SU-DHL-6 (cell line): ENCODE measurements around the gene NHSL2.

Experiments
- H2AFZ ChIP-seq: fragments of 200-600 bp; sonication (generic); 2 replicates; pipeline ENCODE4 v1.6.1; 2014; ENCODE audit warnings: low read depth, mild to moderate bottlenecking, moderate library complexity, mixed read lengths, antibody characterized with exemption, low read length; ENCODE audit not compliant: severe bottlenecking
- H3F3A ChIP-seq: fragments of 200-600 bp; shearing (Covaris generic); 2 replicates; pipeline ENCODE4 v1.6.0; 2016; ENCODE audit warnings: antibody characterized with exemption, mild to moderate bottlenecking; ENCODE audit not compliant: insufficient read depth
- H3K27ac ChIP-seq: fragments of 200-600 bp; sonication (generic); 2 replicates; pipeline ENCODE4 v1.5.1; 2016; ENCODE audit warnings: low read depth, mild to moderate bottlenecking, low read length, moderate library complexity, mixed read lengths
- H3K27me3 ChIP-seq: fragments of 200-600 bp; sonication (generic), shearing (Covaris generic); 2 replicates; pipeline ENCODE4 v1.6.0; 2014; ENCODE audit warnings: mild to moderate bottlenecking, low read length
- H3K36me3 ChIP-seq: fragments of 200-600 bp; sonication (generic); 2 replicates; pipeline ENCODE4 v1.6.1; 2014; ENCODE audit warnings: mild to moderate bottlenecking, low read length, mixed read lengths
- H3K4me2 ChIP-seq: fragments of 300-600, 200-600 bp; shearing (Covaris generic), sonication (generic); 2 replicates; pipeline ENCODE4 v1.6.0; 2014; ENCODE audit warnings: low read length, low read depth, mild to moderate bottlenecking; ENCODE audit not compliant: poor library complexity, severe bottlenecking
- H3K4me3 ChIP-seq: fragments of 200-600 bp; sonication (generic); 2 replicates; pipeline ENCODE4 v1.5.1; 2014; ENCODE audit warnings: antibody characterized with exemption, low read length, mild to moderate bottlenecking, mixed read lengths; ENCODE audit not compliant: insufficient read depth, poor library complexity, severe bottlenecking
- H3K79me2 ChIP-seq: fragments of 200-600 bp; sonication (generic); 2 replicates; pipeline ENCODE4 v1.6.1; 2014; ENCODE audit warnings: mild to moderate bottlenecking, low read length, moderate library complexity; ENCODE audit not compliant: insufficient read depth
- H3K9ac ChIP-seq: fragments of 200-600 bp; sonication (generic); 2 replicates; pipeline ENCODE4 v1.7.0; 2014; ENCODE audit warnings: mild to moderate bottlenecking, low read length
- H3K9me2 ChIP-seq: fragments of 200-600 bp; sonication (generic); replicated peaks from 2 replicates; pipeline ENCODE4 v1.6.1; 2014; ENCODE audit warnings: low read length; ENCODE audit not compliant: insufficient read depth
- H3K9me3 ChIP-seq: fragments of 200-600 bp; sonication (generic); 2 replicates; pipeline ENCODE4 v1.6.1; 2014; ENCODE audit warnings: low read length, mixed read lengths; ENCODE audit not compliant: insufficient read depth
- H4K20me1 ChIP-seq: fragments of 200-600 bp; sonication (generic); 2 replicates; pipeline ENCODE4 v1.6.1; 2014; ENCODE audit warnings: low read depth, mild to moderate bottlenecking, antibody characterized with exemption, low read length, moderate library complexity, mixed read lengths
- EZH2phosphoT487 ChIP-seq: fragments of 200-600 bp; sonication (generic), shearing (Covaris generic); conservative IDR thresholded peaks from 2 replicates; pipeline ENCODE4 v1.6.1; 2018; ENCODE audit warnings: mild to moderate bottlenecking, antibody characterized with exemption, low read length, moderate library complexity, mixed read lengths
- TF ChIP-seq, protein P1 (sequence below): fragments of 200-600 bp; sonication (generic); IDR thresholded peaks from one replicate; pipeline ENCODE4 v1.5.1; 2017; ENCODE audit warnings: antibody characterized with exemption, mild to moderate bottlenecking, low read length, moderate library complexity; ENCODE audit not compliant: insufficient read depth, poor library complexity, severe bottlenecking

NHSL2 gene

GRCh38 chrX:72073633-72074032, 163.0 kb downstream of the NHSL2 start:
- Histone ChIP-seq H3K36me3 (no peaks in the 10 kb centered on the region), H3F3A (no peaks in the 10 kb centered on the region), H3K79me2 (no peaks in the 10 kb centered on the region), H3K27me3 (no peaks in the 10 kb centered on the region), H3K9me2 (no peaks in the 10 kb centered on the region), H3K27ac (no peak overlapping the region), H4K20me1 (no peaks in the 10 kb centered on the region), H3K9me3 (no peaks in the 10 kb centered on the region), H2AFZ (no peak overlapping the region), H3K9ac (no peak overlapping the region), H3K4me3 (no peak overlapping the region), H3K4me2 (no peak overlapping the region)
- no peak for TF ChIP-seq EZH2phosphoT487
- TF ChIP-seq, protein P1, sequence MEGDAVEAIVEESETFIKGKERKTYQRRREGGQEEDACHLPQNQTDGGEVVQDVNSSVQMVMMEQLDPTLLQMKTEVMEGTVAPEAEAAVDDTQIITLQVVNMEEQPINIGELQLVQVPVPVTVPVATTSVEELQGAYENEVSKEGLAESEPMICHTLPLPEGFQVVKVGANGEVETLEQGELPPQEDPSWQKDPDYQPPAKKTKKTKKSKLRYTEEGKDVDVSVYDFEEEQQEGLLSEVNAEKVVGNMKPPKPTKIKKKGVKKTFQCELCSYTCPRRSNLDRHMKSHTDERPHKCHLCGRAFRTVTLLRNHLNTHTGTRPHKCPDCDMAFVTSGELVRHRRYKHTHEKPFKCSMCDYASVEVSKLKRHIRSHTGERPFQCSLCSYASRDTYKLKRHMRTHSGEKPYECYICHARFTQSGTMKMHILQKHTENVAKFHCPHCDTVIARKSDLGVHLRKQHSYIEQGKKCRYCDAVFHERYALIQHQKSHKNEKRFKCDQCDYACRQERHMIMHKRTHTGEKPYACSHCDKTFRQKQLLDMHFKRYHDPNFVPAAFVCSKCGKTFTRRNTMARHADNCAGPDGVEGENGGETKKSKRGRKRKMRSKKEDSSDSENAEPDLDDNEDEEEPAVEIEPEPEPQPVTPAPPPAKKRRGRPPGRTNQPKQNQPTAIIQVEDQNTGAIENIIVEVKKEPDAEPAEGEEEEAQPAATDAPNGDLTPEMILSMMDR = no peak

DNA sequence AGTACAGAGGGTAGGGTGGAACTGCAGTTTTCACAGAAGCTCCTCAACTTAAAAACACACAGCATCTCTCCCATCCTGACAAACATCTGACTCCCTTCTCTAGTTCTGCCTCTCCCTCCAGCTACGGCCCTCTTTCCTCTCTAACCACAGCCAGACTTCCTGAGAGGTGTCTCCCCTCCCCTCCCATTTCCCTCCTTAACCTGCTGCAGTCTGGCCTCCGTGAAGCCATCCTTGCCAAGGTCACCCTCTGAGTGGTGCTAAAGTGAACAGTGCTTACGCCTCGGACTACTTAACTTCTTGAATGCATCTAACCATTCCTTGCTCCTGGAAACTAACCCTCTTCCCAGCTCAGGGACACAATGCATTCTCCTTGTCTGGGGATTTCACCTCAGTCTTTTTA, 167.8 kb downstream of the NHSL2 start:
- Histone ChIP-seq H3K9me3 (no peaks in the 10 kb centered on the region), H3K27ac (no peak overlapping the region), H3K4me2 (no peak overlapping the region)

GRCh38 chrX:72079607-72080006, 169.0 kb downstream of the NHSL2 start:
- no peak for TF ChIP-seq EZH2phosphoT487
- TF ChIP-seq, protein P1 = no peak
- Histone ChIP-seq H3F3A (no peaks in the 10 kb centered on the region), H3K4me2 (no peak overlapping the region), H3K9me3 (no peaks in the 10 kb centered on the region), H3K4me3 (no peak overlapping the region), H3K79me2 (no peaks in the 10 kb centered on the region), H2AFZ (no peak overlapping the region), H3K27ac (no peak overlapping the region), H3K9ac (no peak overlapping the region), H3K9me2 (no peaks in the 10 kb centered on the region), H3K36me3 (no peaks in the 10 kb centered on the region), H4K20me1 (no peaks in the 10 kb centered on the region), H3K27me3 (no peaks in the 10 kb centered on the region)

More for the DNA sequence above, 167.8 kb downstream of the NHSL2 start:
- H3K9me2 ChIP-seq = no peaks in the 10 kb centered on the region
- H3K27me3 ChIP-seq = no peaks in the 10 kb centered on the region
- TF ChIP-seq EZH2phosphoT487 = no peak
- TF ChIP-seq, protein P1 = no peak
- H3F3A ChIP-seq = no peaks in the 10 kb centered on the region
- no peak overlapping the region for H3K9ac ChIP-seq
- no peaks in the 10 kb centered on the region for H3K36me3 ChIP-seq
- H3K4me3 ChIP-seq = no peak overlapping the region
- H4K20me1 ChIP-seq = no peaks in the 10 kb centered on the region
- no peaks in the 10 kb centered on the region for H3K79me2 ChIP-seq
- H2AFZ ChIP-seq = no peak overlapping the region
